Vagina (tissue), 2 donors: ENCODE data around the gene TBC1D22A. TPM values are rescaled to one million over a fixed set of nuclear protein-coding genes. Genes with fewer than 3 reads are reported as not detected.

Experiments used
- DNase-seq, 2 donors: peaks; one replicate each; pipeline ENCODE4 v3.0.0-alpha.2; 2017; ENCODE audit errors: extremely low spot score in 2 of 2
- H3K27ac ChIP-seq: fragments of 200-600 bp; sonication (generic); one replicate; pipeline ENCODE4 v1.5.1; 2019
- H3K27me3 ChIP-seq: fragments of 200-600 bp; sonication (generic); one replicate; pipeline ENCODE4 v1.5.1; 2019
- H3K36me3 ChIP-seq, 2 donors: fragments of 200-600 bp; sonication (generic); one replicate each; pipeline ENCODE4 v1.5.1; 2017 to 2019
- H3K4me1 ChIP-seq: fragments of 200-600 bp; sonication (generic); one replicate; pipeline ENCODE4 v1.5.1; 2019
- H3K4me3 ChIP-seq, 2 donors: fragments of 200-600 bp; sonication (generic); 1 replicate in 1 of 2; 2 replicates in 1 of 2; pipeline ENCODE4 v1.5.1; 2016 to 2019
- H3K9me3 ChIP-seq: fragments of 200-600 bp; sonication (generic); one replicate; pipeline ENCODE4 v1.5.1; 2019
- CTCF ChIP-seq, 3 experiments: fragments of 450-650 bp in 2 of 3; fragments of 200-600 bp in 1 of 3; sonication (generic) in 1 of 3; IDR thresholded peaks; one replicate each; pipeline ENCODE4 v1.5.1; 2017 to 2019; ENCODE audit warnings: antibody characterized with exemption in 3 of 3, mild to moderate bottlenecking in 2 of 3, moderate library complexity in 2 of 3
- POLR2A ChIP-seq, 2 donors: fragments of 450-650 bp; IDR thresholded peaks; one replicate each; pipeline ENCODE4 v1.6.1; 2017; ENCODE audit warnings: antibody characterized with exemption in 2 of 2, mild to moderate bottlenecking in 2 of 2, moderate library complexity in 2 of 2
- POLR2AphosphoS5 ChIP-seq, 2 donors: sonication (generic); formaldehyde crosslinking; IDR thresholded peaks; one replicate each; pipeline ENCODE4 v1.9.0; 2017; ENCODE audit warnings: antibody characterized with exemption in 2 of 2, mild to moderate bottlenecking in 2 of 2, low read depth in 1 of 2; ENCODE audit not compliant: insufficient read depth in 1 of 2
- intact Hi-C: fragments of 100-400 bp; cut with DNase I; formaldehyde crosslinking; loops from one replicate; pipeline ENCODE4 v1.15.1; 2023
- total RNA-seq: library from RNA; depleted of rRNA; stranded (reverse); fragments of >200 nt; gene quantifications from one replicate; pipeline ENCODE4 v1.2.3, GENCODE V29; 2016

The TBC1D22A gene
- total RNA-seq, 1 donor from 2014 or later, result 38.3 TPM

GRCh38 chr22:47018010-47018910 lies 255.8 kb downstream of the TBC1D22A start:
- H3K27me3 ChIP-seq, result no peaks in the 10 kb centered on the region
- intact Hi-C loops, result no loop called here
- TF ChIP-seq POLR2AphosphoS5 (IDR thresholded peaks at IDR 0.05; ENCODE audit: insufficient read depth in 1 of 2, low read depth in 1 of 2) (no peak), CTCF (IDR thresholded peaks at IDR 0.05) (no peak), POLR2A (IDR thresholded peaks at IDR 0.05) (no peak)

GRCh38 chr22:47019012-47019790 lies 256.8 kb downstream of the TBC1D22A start:
- no peaks in the 10 kb centered on the region for H3K27me3 ChIP-seq
- DNase-seq, result no peak
- no peaks in the 10 kb centered on the region for H3K9me3 ChIP-seq
- intact Hi-C loops, result no loop called here
- H3K4me3 ChIP-seq, result no peak overlapping the region
- TF ChIP-seq CTCF (IDR thresholded peaks at IDR 0.05) (no peak), POLR2AphosphoS5 (IDR thresholded peaks at IDR 0.05; ENCODE audit: insufficient read depth in 1 of 2, low read depth in 1 of 2) (no peak), POLR2A (IDR thresholded peaks at IDR 0.05) (no peak)
- no peaks in the 10 kb centered on the region for H3K4me1 ChIP-seq
- H3K27ac ChIP-seq, result no peak overlapping the region
- H3K36me3 ChIP-seq, result no peaks in the 10 kb centered on the region

More at GRCh38 chr22:47018010-47018910, 255.8 kb downstream of the TBC1D22A start:
- Histone ChIP-seq H3K36me3 (no peaks in the 10 kb centered on the region), H3K9me3 (no peaks in the 10 kb centered on the region), H3K4me3 (no peak overlapping the region), H3K27ac (no peak overlapping the region), H3K4me1 (no peaks in the 10 kb centered on the region)
- DNase-seq, result no peak

GRCh38 chr22:47020166-47020565 lies 257.7 kb downstream of the TBC1D22A start:
- no peak for TF ChIP-seq POLR2A (IDR thresholded peaks at IDR 0.05)
- TF ChIP-seq CTCF (IDR thresholded peaks at IDR 0.05), result no peak
- TF ChIP-seq POLR2AphosphoS5 (IDR thresholded peaks at IDR 0.05; ENCODE audit: insufficient read depth in 1 of 2, low read depth in 1 of 2), result no peak
- intact Hi-C loops, result no loop called here
- no peak overlapping the region for H3K4me3 ChIP-seq
- H3K27ac ChIP-seq, result no peak overlapping the region
- no peaks in the 10 kb centered on the region for H3K27me3 ChIP-seq
- no peaks in the 10 kb centered on the region for H3K36me3 ChIP-seq
- no peaks in the 10 kb centered on the region for H3K4me1 ChIP-seq
- no peaks in the 10 kb centered on the region for H3K9me3 ChIP-seq
- no peak for DNase-seq

- Histone ChIP-seq H3K9me3 (no peaks in the 10 kb centered on the region), H3K4me1 (no peaks in the 10 kb centered on the region), H3K27me3 (no peaks in the 10 kb centered on the region), H3K27ac (no peak overlapping the region), H3K36me3 (no peaks in the 10 kb centered on the region), H3K4me3 (no peak overlapping the region)
- intact Hi-C loops, result no loop called here
- no peak for DNase-seq
- TF ChIP-seq POLR2AphosphoS5 (IDR thresholded peaks at IDR 0.05; ENCODE audit: insufficient read depth in 1 of 2, low read depth in 1 of 2), result no peak
- TF ChIP-seq CTCF (IDR thresholded peaks at IDR 0.05), result no peak
- TF ChIP-seq POLR2A (IDR thresholded peaks at IDR 0.05), result no peak
Measured at GRCh38 chr22:47021371-47022074, 259.1 kb downstream of the TBC1D22A start.
